ENCODE measurements around the gene PDK3.
A peak's percentile ranks its signal among the peaks of the same experiment; 100 is the strongest.

The PDK3 gene

DNA sequence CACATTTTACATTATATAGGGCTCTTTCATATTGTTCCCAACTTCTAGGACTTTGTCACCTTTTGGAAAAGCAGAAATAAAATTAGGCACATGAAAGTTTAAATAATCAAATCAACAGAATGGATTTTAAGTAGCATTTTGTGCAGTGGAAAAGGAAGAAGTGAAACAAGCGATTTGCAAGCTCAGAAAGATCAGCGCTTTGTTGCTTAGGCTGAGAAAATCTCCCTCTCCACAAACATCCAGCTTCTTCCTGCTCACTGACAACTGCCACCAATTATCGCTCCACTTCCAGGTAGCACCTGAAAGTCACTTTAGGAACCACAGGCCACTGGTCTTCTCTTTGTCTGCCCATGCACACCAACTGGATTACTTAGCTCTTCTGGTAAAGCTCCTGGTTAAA is 2.0 kb upstream of the PDK3 start:
- TF ChIP-seq, protein P1, sequence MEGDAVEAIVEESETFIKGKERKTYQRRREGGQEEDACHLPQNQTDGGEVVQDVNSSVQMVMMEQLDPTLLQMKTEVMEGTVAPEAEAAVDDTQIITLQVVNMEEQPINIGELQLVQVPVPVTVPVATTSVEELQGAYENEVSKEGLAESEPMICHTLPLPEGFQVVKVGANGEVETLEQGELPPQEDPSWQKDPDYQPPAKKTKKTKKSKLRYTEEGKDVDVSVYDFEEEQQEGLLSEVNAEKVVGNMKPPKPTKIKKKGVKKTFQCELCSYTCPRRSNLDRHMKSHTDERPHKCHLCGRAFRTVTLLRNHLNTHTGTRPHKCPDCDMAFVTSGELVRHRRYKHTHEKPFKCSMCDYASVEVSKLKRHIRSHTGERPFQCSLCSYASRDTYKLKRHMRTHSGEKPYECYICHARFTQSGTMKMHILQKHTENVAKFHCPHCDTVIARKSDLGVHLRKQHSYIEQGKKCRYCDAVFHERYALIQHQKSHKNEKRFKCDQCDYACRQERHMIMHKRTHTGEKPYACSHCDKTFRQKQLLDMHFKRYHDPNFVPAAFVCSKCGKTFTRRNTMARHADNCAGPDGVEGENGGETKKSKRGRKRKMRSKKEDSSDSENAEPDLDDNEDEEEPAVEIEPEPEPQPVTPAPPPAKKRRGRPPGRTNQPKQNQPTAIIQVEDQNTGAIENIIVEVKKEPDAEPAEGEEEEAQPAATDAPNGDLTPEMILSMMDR (IDR thresholded peaks at IDR 0.05; ENCODE audit: low read depth, low read length, missing control alignments), result no peak
- DNase-seq (ENCODE audit: low read depth), result no peak
- no peak overlapping the region for H3K4me3 ChIP-seq (ENCODE audit: low read depth, low read length)

DNA sequence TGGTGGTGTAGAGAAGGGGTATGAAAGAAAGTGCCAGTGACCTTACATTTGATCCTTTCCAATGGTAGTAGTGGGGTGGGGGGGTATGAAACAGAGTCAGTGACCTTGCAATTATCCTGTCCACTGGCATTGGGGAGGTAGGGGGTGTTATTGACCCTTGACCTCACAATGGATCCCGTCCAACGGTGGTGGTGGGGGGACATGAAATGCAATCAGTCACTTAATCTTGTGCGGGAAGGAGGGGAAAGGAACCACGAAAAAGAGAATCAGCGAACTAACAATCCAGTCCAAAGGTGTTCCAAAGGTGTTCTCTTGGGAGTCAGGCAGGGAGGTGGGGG is 619 bp upstream of the PDK3 start:
- no peak for DNase-seq (ENCODE audit: low read depth)
- peak overlapping the region; percentile 82 for H3K4me3 ChIP-seq (ENCODE audit: low read depth, low read length)
- TF ChIP-seq, protein P1 (IDR thresholded peaks at IDR 0.05; ENCODE audit: low read depth, low read length, missing control alignments), result no peak

DNA sequence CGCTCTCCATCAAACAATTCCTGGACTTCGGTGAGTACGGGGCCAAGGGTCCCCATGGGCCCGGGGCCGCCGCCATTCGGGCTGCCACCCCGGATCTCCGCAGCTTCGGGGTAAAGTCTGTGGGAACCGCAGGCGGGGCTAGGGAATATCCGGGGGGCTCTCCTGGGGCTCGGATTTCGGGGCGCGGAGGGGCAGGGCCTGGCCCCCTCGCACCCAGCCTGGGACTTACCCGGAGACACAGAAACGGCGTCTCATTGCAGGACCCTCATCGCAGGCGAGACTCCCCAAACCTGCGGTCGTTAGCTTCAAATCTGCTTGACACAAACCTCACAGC is 413 bp downstream of the PDK3 start:
- peak overlapping the region; percentile 82 for H3K4me3 ChIP-seq (ENCODE audit: low read depth, low read length)
- TF ChIP-seq, protein P1 (IDR thresholded peaks at IDR 0.05; ENCODE audit: low read depth, low read length, missing control alignments), result no peak
- no peak for DNase-seq (ENCODE audit: low read depth)

DNA sequence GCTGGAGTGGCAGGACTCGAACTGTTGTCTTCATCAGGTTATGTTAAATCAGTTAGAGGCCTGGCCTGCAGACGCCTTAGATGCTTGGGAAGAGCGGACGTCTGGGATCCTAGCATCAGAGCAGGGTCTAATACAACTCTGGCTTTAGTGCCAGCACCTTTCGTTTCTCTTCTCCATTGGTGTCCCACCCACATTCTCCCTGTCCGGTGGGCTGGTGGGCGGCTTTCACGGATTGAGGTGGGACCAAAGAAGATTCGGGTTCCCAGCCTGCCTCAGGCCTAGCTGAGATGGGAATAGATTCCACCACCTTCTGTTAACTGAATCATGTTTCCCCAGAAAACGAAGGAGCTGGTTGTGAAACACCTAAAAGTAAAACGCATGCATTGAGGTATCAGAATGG is 939 bp downstream of the PDK3 start:
- TF ChIP-seq, protein P1 (IDR thresholded peaks at IDR 0.05; ENCODE audit: low read depth, low read length, missing control alignments), result no peak
- no peak for DNase-seq (ENCODE audit: low read depth)
- H3K4me3 ChIP-seq (ENCODE audit: low read depth, low read length), result peak overlapping the region; percentile 82

DNA sequence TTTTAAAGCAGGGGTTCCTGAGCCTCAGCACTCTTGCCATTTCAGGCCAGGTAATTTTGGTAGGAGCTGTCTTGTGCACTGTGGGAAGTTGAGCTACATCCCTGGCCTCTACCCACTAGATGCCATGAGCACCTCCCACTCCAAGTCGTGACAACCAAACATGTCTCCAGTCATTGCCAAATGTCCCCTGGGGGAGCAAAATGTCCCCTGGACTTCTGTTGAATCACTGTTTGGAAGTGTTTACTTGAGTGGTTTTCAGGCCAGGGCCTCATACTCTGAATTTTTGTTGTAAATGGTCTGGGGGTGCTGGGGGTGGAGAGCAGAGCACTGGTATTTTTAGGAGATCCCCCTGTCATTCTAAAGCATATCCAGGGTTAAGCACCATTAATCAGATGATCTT is 3.2 kb downstream of the PDK3 start:
- DNase-seq (ENCODE audit: low read depth), result no peak
- TF ChIP-seq, protein P1 (IDR thresholded peaks at IDR 0.05; ENCODE audit: low read depth, low read length, missing control alignments), result no peak
- no peak overlapping the region for H3K4me3 ChIP-seq (ENCODE audit: low read depth, low read length)

DNA sequence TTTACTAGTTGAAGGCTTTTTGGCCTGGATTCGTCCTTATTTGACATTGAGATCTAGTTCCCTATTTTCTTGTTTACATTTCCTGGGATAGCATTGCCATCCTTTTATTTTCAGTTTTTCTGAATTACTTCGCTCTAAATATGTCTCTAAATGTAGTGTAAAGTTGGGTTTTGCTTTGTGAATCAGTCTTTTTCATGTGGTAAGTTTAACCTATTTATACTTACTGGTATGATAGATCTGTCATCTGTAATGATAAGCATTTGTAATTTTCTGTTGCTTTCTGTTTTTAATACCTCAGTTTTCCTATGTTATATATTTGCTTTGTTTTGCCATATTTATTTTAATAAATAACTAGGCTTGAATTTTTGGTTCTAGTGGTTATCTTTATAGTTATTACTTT is 6.7 kb downstream of the PDK3 start:
- TF ChIP-seq, protein P1 (IDR thresholded peaks at IDR 0.05; ENCODE audit: low read depth, low read length, missing control alignments), result no peak
- DNase-seq (ENCODE audit: low read depth), result no peak
- no peak overlapping the region for H3K4me3 ChIP-seq (ENCODE audit: low read depth, low read length)

DNA sequence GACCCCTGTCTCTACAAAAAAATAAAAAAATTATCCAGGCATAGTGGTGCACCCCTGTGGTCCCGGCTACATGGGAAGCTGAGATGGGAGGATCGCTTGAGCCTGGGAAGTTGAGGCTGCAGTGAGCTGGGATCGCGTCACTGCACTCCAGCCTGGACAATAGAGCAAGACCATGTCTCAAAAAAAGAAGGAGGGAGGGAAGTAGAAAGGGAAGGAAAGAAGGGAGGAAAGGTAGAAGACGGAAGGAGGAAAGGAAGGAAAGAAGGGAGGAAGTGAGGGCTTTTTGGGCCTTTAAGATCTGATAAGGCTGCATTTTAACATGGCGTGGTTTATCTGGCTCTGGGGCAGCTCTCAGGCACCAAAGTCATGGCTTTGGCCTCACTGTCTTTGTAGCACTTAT is 10.4 kb downstream of the PDK3 start:
- TF ChIP-seq, protein P1 (IDR thresholded peaks at IDR 0.05; ENCODE audit: low read depth, low read length, missing control alignments), result no peak
- no peak overlapping the region for H3K4me3 ChIP-seq (ENCODE audit: low read depth, low read length)
- DNase-seq (ENCODE audit: low read depth), result no peak
